Aorta (tissue), 5 donors: ENCODE results near the gene CCDC7. TPM values are rescaled to one million over a fixed set of nuclear protein-coding genes. Genes with fewer than 3 reads are reported as not detected.
"Not testable (repeated sequence)": the region's sequence is repeated elsewhere in the genome, so short reads cannot be mapped to it uniquely, and the experiment has no call there.

Experiments
- ATAC-seq: fragments of 200-7000 bp; cut with Tn5 transposase; one replicate; pipeline ENCODE4 v1.9.1; 2022; ENCODE audit warnings: moderate library complexity; ENCODE audit not compliant: low FRiP score
- DNase-seq, 2 donors: peaks; one replicate each; pipeline ENCODE4 v3.0.0-alpha.2; 2020
- H3K27ac ChIP-seq, 2 donors: one replicate each; pipeline ENCODE4 v1.5.1; 2013; ENCODE audit warnings: low read length in 2 of 2, mild to moderate bottlenecking in 2 of 2, moderate library complexity in 2 of 2, control low read depth in 1 of 2, inconsistent platforms in 1 of 2, low read depth in 1 of 2
- H3K27me3 ChIP-seq, 2 donors: one replicate each; pipeline ENCODE4 v1.6.1; 2013; ENCODE audit warnings: control low read depth in 1 of 2, low read length in 1 of 2, mild to moderate bottlenecking in 1 of 2, moderate library complexity in 1 of 2; ENCODE audit not compliant: insufficient read depth in 2 of 2, control insufficient read depth in 1 of 2
- H3K36me3 ChIP-seq, 2 donors: one replicate each; pipeline ENCODE4 v1.6.1; 2013; ENCODE audit warnings: control low read depth in 1 of 2, low read length in 1 of 2, mild to moderate bottlenecking in 1 of 2; ENCODE audit not compliant: insufficient read depth in 2 of 2, control insufficient read depth in 1 of 2
- H3K4me1 ChIP-seq, 2 donors: one replicate each; pipeline ENCODE4 v1.6.1; 2013; ENCODE audit warnings: low read length in 2 of 2, control low read depth in 1 of 2, mild to moderate bottlenecking in 1 of 2, moderate library complexity in 1 of 2; ENCODE audit not compliant: insufficient read depth in 2 of 2, control insufficient read depth in 1 of 2
- H3K4me3 ChIP-seq, 2 donors: one replicate each; pipeline ENCODE4 v1.5.1; 2013; ENCODE audit warnings: low read length in 2 of 2, control low read depth in 1 of 2, mild to moderate bottlenecking in 1 of 2
- H3K9me3 ChIP-seq: one replicate; pipeline ENCODE4 v1.6.1; 2013; ENCODE audit warnings: mild to moderate bottlenecking, low read length; ENCODE audit not compliant: control insufficient read depth
- WGBS, 2 donors: extraction: QIAGEN DNeasy Blood & Tissue Kit; methylation state at CpG; one replicate each; pipeline ENCODE4 v1.1.7; 2013; 5-methylcytosine and 5-hydroxymethylcytosine counted together
- intact Hi-C, 2 donors: fragments of 100-400 bp; cut with DNase I; formaldehyde crosslinking; loops; one replicate each; pipeline versions ENCODE4 v1.14.2 to v1.15.0; 2022
- polyA plus RNA-seq, 2 donors: library from polyadenylated mRNA; stranded (reverse); fragments of 200-250 nt; gene quantifications; one replicate each; pipeline ENCODE4 v1.2.3, GENCODE V29; 2013
- total RNA-seq, 2 donors: library from RNA; stranded (reverse); fragmentation: NEBNext Ultra II Directional; extraction: Animal tissue kit (Norgen Biotek cat#: 25700); gene quantifications; one replicate each; pipeline ENCODE4 v1.2.1, GENCODE V29; 2021
- donor health status: healthy with polysubstance abuse.
- donor health status: Bipolar disorder and iron deficiency.
- donor health status: DM: no; HTN: no; CAD: no.
- donor health status: DM: no; HTN: no; CAD: no.
- donor health status: DM: yes; HTN: yes; CAD: no.

Gene CCDC7
- total and polyA plus RNA-seq, 4 donors = 0.25 to 47.2 (median 24.2) TPM

DNA sequence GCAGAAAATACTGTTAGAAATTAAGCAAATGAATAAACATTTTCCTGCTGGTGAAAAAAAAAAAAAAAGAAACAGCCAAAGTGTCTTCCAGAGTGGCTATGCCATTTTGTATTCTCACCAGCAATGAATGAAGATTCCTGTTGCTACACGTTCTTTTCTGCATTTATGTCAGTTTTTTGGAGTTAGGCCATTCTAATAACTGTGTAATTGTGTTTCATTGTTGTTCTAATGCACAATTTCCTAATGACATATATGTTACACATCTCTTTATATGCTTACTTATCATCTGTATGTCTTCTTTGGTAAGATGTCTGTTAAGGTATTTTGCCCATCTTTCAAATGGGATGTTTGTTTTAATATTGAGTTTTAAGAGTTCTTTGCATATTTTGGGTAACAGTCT is 298.4 kb downstream of the CCDC7 start:
- H3K9me3 ChIP-seq = peaks cover 1% of the 10 kb centered on the region
- 70 to 74% methylated on average over 1 of the region's 1 CpG for WGBS, 2 donors
- H3K27ac ChIP-seq = no peak overlapping the region
- intact Hi-C loops = no loop called here
- no peak overlapping the region for H3K4me3 ChIP-seq
- peaks cover 3 to 4% of the 10 kb centered on the region in 2 donors for H3K36me3 ChIP-seq
- no peaks in the 10 kb centered on the region for H3K4me1 ChIP-seq
- no peak for DNase-seq
- ATAC-seq = no peak
- no peaks in the 10 kb centered on the region for H3K27me3 ChIP-seq

DNA sequence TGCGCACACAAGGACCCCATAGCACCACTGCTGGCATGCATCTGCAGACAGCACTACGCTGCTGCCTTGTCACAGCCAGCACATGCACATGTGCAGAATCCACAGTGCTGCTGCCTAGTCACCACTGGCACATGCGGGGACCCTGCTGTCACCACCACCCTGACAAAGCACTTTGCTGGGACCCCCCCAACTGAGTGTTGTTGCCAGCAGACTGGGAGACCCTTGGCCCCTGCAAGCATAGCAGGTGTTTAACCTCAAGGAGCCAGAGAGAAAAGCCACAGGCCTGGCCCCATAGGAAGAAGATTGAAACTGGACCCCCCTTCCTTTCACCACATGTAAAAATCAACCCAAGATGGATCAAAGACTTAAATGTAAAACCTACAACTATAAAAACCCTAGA is 300.9 kb downstream of the CCDC7 start:
- Histone ChIP-seq H3K36me3 (peaks cover 3 to 4% of the 10 kb centered on the region in 2 donors), H3K4me1 (no peaks in the 10 kb centered on the region), H3K4me3 (no peak overlapping the region), H3K9me3 (peaks cover 1% of the 10 kb centered on the region), H3K27ac (no peak overlapping the region), H3K27me3 (no peaks in the 10 kb centered on the region)
- peak in 1 of 2 donors; percentile 50 for DNase-seq
- no peak for ATAC-seq
- 96 to 97% methylated on average over 3 of the region's 3 CpGs for WGBS, 2 donors
- intact Hi-C loops = no loop called here

GRCh38 chr10:32751582-32751981 is 305.6 kb downstream of the CCDC7 start:
- H3K36me3 ChIP-seq = no peaks in the 10 kb centered on the region
- no peaks in the 10 kb centered on the region for H3K27me3 ChIP-seq
- no peak for DNase-seq
- H3K27ac ChIP-seq = no peak overlapping the region
- ATAC-seq = no peak
- 66 to 69% methylated on average over 4 of the region's 4 CpGs for WGBS, 2 donors
- no peaks in the 10 kb centered on the region for H3K4me1 ChIP-seq
- H3K9me3 ChIP-seq = no peaks in the 10 kb centered on the region
- intact Hi-C loops = no loop called here
- no peak overlapping the region for H3K4me3 ChIP-seq

DNA sequence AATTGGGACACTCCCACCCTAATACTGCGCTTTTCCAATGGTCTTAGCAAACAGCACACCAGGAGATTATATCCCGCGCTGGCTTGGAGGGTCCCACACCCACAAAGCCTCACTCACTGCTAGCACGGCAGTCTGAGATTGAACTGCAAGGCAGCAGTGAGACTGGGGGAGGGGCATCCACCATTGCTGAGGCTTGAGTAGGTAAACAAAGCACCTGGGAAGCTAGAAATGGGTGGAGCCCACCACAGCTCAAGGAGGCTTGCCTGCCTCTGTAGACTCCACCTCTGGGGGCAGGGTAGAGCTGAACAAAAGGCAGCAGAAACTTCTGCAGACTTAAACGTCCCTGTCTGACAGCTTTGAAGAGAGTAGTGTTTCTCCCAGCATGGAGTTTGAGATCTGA is 309.0 kb downstream of the CCDC7 start:
- H3K27me3 ChIP-seq, intact Hi-C loops, H3K4me3 ChIP-seq, H3K4me1 ChIP-seq, DNase-seq, H3K9me3 ChIP-seq, H3K36me3 ChIP-seq, ATAC-seq, H3K27ac ChIP-seq: not testable (repeated sequence)
- WGBS, 2 donors = 65 to 71% methylated on average over 5 of the region's 5 CpGs

GRCh38 chr10:32771217-32771616 is 325.3 kb downstream of the CCDC7 start:
- Histone ChIP-seq H3K4me1 (no peaks in the 10 kb centered on the region), H3K4me3 (no peak overlapping the region), H3K9me3 (peaks cover 14% of the 10 kb centered on the region), H3K36me3 (no peaks in the 10 kb centered on the region), H3K27ac (no peak overlapping the region), H3K27me3 (no peaks in the 10 kb centered on the region)
- DNase-seq (no peak), ATAC-seq (no peak)
- intact Hi-C loops = no loop called here

- Histone ChIP-seq H3K4me1 (no peaks in the 10 kb centered on the region), H3K9me3 (peaks cover 10% of the 10 kb centered on the region), H3K36me3 (no peaks in the 10 kb centered on the region), H3K4me3 (no peak overlapping the region), H3K27ac (no peak overlapping the region), H3K27me3 (no peaks in the 10 kb centered on the region)
- WGBS, 2 donors = 85 to 91% methylated on average over 1 of the region's 1 CpG
- intact Hi-C loops = no loop called here
- no peak for ATAC-seq
- DNase-seq = no peak
These were observed 327.2 kb downstream of the CCDC7 start for GRCh38 chr10:32773105-32773504.

- H3K36me3 ChIP-seq = no peaks in the 10 kb centered on the region
- H3K27me3 ChIP-seq = no peaks in the 10 kb centered on the region
- no peak overlapping the region for H3K27ac ChIP-seq
- WGBS, 2 donors = 91 to 94% methylated on average over 4 of the region's 4 CpGs
- DNase-seq = no peak
- H3K9me3 ChIP-seq = peaks cover 3% of the 10 kb centered on the region
- intact Hi-C loops = no loop called here
- no peak for ATAC-seq
- no peak overlapping the region for H3K4me3 ChIP-seq
- H3K4me1 ChIP-seq = no peaks in the 10 kb centered on the region
These were observed 341.0 kb downstream of the CCDC7 start for GRCh38 chr10:32786968-32787367.

DNA sequence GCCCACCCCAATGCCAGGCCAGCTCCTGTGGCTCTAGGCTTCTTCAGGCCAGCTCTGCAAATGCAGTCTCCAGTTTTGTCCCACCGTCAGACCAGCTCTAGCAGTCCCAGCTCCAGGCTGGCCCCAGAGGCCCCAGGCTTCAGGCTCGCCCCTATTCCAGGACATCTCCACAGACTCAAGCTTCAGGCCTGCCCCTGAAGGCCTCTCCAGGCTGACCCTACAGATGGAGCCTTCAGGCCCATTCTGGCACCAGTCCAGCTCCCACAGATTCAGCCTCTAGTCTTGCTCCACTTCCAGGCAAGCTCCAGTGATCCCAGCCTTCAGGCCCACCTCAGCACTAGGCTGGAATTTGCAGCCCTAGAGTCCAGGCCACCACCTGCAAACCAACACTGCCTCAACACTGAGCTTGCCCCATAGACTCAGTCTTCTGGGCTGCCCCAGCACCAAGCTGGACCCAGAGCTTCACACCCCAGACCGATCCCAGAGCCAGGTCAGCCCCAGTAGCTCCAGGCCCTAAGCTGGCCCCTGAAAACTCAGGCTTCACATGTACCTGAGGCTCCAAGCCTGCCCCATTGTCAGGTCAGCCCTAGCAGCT is 341.8 kb downstream of the CCDC7 start:
- no peak for DNase-seq
- Histone ChIP-seq H3K27me3 (no peaks in the 10 kb centered on the region), H3K4me1 (no peaks in the 10 kb centered on the region), H3K4me3 (no peak overlapping the region), H3K27ac (no peak overlapping the region), H3K36me3 (no peaks in the 10 kb centered on the region), H3K9me3 (peaks cover 3% of the 10 kb centered on the region)
- intact Hi-C loops = no loop called here
- ATAC-seq = no peak
- 97 to 100% methylated on average over 3 of the region's 3 CpGs for WGBS, 2 donors

DNA sequence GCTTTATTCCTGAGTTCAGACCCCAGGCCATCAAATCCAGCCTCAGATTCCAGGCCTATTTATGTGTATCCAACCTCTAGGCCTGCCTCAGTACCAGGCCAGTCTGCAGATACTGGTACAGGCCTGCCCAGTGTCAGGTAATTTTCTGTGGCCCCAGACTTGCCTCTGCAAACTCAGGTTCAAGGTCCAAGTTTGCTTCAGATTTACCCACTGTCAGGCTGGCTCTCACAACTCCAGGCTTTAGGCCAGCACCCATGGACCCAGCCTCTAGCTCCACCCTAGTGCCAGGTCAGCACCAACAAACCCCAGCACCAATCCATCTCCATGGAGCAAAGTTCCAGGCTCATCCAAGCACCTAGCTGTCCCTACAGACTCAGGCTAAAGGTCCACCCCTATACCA is 342.4 kb downstream of the CCDC7 start:
- peaks cover 3% of the 10 kb centered on the region for H3K9me3 ChIP-seq
- intact Hi-C loops = no loop called here
- DNase-seq (no peak), ATAC-seq (no peak)
- H3K36me3 ChIP-seq = no peaks in the 10 kb centered on the region
- no peak overlapping the region for H3K4me3 ChIP-seq
- H3K4me1 ChIP-seq = no peaks in the 10 kb centered on the region
- no peak overlapping the region for H3K27ac ChIP-seq
- no peaks in the 10 kb centered on the region for H3K27me3 ChIP-seq
